BLaER1 treated with 17β-estradiol and CSF1 and Interleukin-3, amounts not matched to agents 10 nM and 100 nM (cell line): ENCODE results near the gene NUMBL.
A peak's percentile ranks its signal among the peaks of the same experiment; 100 is the strongest.
"Not testable (repeated sequence)": the region's sequence is repeated elsewhere in the genome, so short reads cannot be mapped to it uniquely, and the experiment has no call there.

Source experiments
- H3K27ac ChIP-seq, 11 experiments: shearing (Covaris generic); formaldehyde crosslinking; 2 replicates each; pipeline ENCODE4 v1.8.1; 2022
- H3K27me3 ChIP-seq, 11 experiments: shearing (Covaris generic); formaldehyde crosslinking; 2 replicates each; pipeline ENCODE4 v1.8.1; 2022
- H3K36me3 ChIP-seq, 11 experiments: shearing (Covaris generic); formaldehyde crosslinking; 2 replicates each; pipeline ENCODE4 v1.8.1; 2022
- H3K4me1 ChIP-seq, 10 experiments: shearing (Covaris generic); formaldehyde crosslinking; 2 replicates each; pipeline ENCODE4 v1.8.1; 2022
- H3K4me2 ChIP-seq, 11 experiments: shearing (Covaris generic); formaldehyde crosslinking; 2 replicates each; pipeline ENCODE4 v1.8.1; 2022
- H3K4me3 ChIP-seq, 10 experiments: shearing (Covaris generic); formaldehyde crosslinking; 2 replicates each; pipeline ENCODE4 v1.8.1; 2022
- H3K9ac ChIP-seq, 11 experiments: shearing (Covaris generic); formaldehyde crosslinking; 2 replicates each; pipeline ENCODE4 v1.8.1; 2022
- H3K9me3 ChIP-seq, 11 experiments: shearing (Covaris generic); formaldehyde crosslinking; replicated peaks in 1 of 11; 2 replicates each; pipeline ENCODE4 v1.8.1; 2022
- H4K20me1 ChIP-seq, 11 experiments: shearing (Covaris generic); formaldehyde crosslinking; 2 replicates each; pipeline ENCODE4 v1.8.1; 2022
- Cebpa-rat ChIP-seq, 11 experiments: shearing (Covaris generic); IDR thresholded peaks; 2 replicates each; pipeline ENCODE4 v1.8.1; 2022

NUMBL gene

GRCh38 chr19:40658031-40658430, 32.4 kb downstream of the NUMBL start:
- Histone ChIP-seq H3K9ac (no peak overlapping the region), H4K20me1 (no peaks in the 10 kb centered on the region), H3K27ac (no peak overlapping the region), H3K4me3 (no peak overlapping the region), H3K4me1 (peaks cover 0 to 13% (median 5%) of the 10 kb centered on the region in 10 experiments; a peak in 14 of 20 replicates), H3K36me3 (no peaks in the 10 kb centered on the region), H3K4me2 (no peak overlapping the region), H3K27me3 (no peaks in the 10 kb centered on the region), H3K9me3 (no peaks in the 10 kb centered on the region)
- TF ChIP-seq Cebpa-rat (IDR thresholded peaks at IDR 0.05): no peak

- not testable (repeated sequence) for H4K20me1 ChIP-seq, H3K9ac ChIP-seq, H3K36me3 ChIP-seq
Observed at GRCh38 chr19:40655684-40656083, 34.8 kb downstream of the NUMBL start.

GRCh38 chr19:40652303-40652702, 38.1 kb downstream of the NUMBL start:
- H3K27me3 ChIP-seq, H3K27ac ChIP-seq, H3K36me3 ChIP-seq, H3K4me3 ChIP-seq, H4K20me1 ChIP-seq, H3K9me3 ChIP-seq, H3K9ac ChIP-seq: not testable (repeated sequence)
- 0 out of 22 replicates have a peak overlapping the region, but pooled peaks of 2 of the 11 experiments have one; percentile 52 to 54 for H3K4me2 ChIP-seq
- peaks cover 0 to 16% (median 9%) of the 10 kb centered on the region in 10 experiments; a peak in 15 of 20 replicates for H3K4me1 ChIP-seq

More at GRCh38 chr19:40655684-40656083, 34.8 kb downstream of the NUMBL start:
- not testable (repeated sequence) for H3K4me3 ChIP-seq, H3K4me2 ChIP-seq, H3K27me3 ChIP-seq, H3K9me3 ChIP-seq, H3K27ac ChIP-seq
- H3K4me1 ChIP-seq: peaks cover 0 to 16% (median 9%) of the 10 kb centered on the region in 10 experiments; a peak in 15 of 20 replicates

- Histone ChIP-seq H3K36me3 (no peaks in the 10 kb centered on the region), H3K27me3 (no peaks in the 10 kb centered on the region), H3K4me3 (no peak overlapping the region), H3K9ac (no peak overlapping the region), H3K9me3 (0 out of 22 replicates have a peak, but pooled peaks cover 0 to 4% (median 0%) of the 10 kb centered on the region in 11 experiments), H3K27ac (no peak overlapping the region), H3K4me2 (no peak overlapping the region), H3K4me1 (peaks cover 0 to 14% (median 8%) of the 10 kb centered on the region in 10 experiments; a peak in 15 of 20 replicates), H4K20me1 (no peaks in the 10 kb centered on the region)
- TF ChIP-seq Cebpa-rat (IDR thresholded peaks at IDR 0.05): no peak
Observed at GRCh38 chr19:40650749-40651305, 39.6 kb downstream of the NUMBL start.

- peaks cover 0 to 12% (median 7%) of the 10 kb centered on the region in 10 experiments; a peak in 14 of 20 replicates for H3K4me1 ChIP-seq
- not testable (repeated sequence) for H3K27ac ChIP-seq, H3K9me3 ChIP-seq, H3K36me3 ChIP-seq, H4K20me1 ChIP-seq, H3K4me2 ChIP-seq, H3K9ac ChIP-seq, H3K4me3 ChIP-seq, H3K27me3 ChIP-seq
Observed at GRCh38 chr19:40649903-40650675, 40.4 kb downstream of the NUMBL start.

- H3K9ac ChIP-seq: no peak overlapping the region
- no peak overlapping the region for H3K27ac ChIP-seq
Observed at GRCh38 chr19:40646743-40647254, 43.7 kb downstream of the NUMBL start.

GRCh38 chr19:40642757-40643305, 47.6 kb downstream of the NUMBL start:
- no peak overlapping the region for H3K4me2 ChIP-seq
- H3K4me1 ChIP-seq: peaks cover 14 to 31% (median 20%) of the 10 kb centered on the region in 10 experiments
- no peak overlapping the region for H3K9ac ChIP-seq
- TF ChIP-seq Cebpa-rat (IDR thresholded peaks at IDR 0.05): no peak
- H3K4me3 ChIP-seq: no peak overlapping the region
- no peaks in the 10 kb centered on the region for H3K9me3 ChIP-seq
- no peaks in the 10 kb centered on the region for H3K27me3 ChIP-seq
- no peaks in the 10 kb centered on the region for H3K36me3 ChIP-seq
- no peak overlapping the region for H3K27ac ChIP-seq
- no peaks in the 10 kb centered on the region for H4K20me1 ChIP-seq

More at GRCh38 chr19:40646743-40647254, 43.7 kb downstream of the NUMBL start:
- 0 out of 22 replicates have a peak, but pooled peaks cover 0 to 4% (median 0%) of the 10 kb centered on the region in 11 experiments for H3K9me3 ChIP-seq
- TF ChIP-seq Cebpa-rat (IDR thresholded peaks at IDR 0.05): no peak
- H3K4me1 ChIP-seq: peaks cover 0 to 10% (median 5%) of the 10 kb centered on the region in 10 experiments; a peak in 14 of 20 replicates
- H3K36me3 ChIP-seq: no peaks in the 10 kb centered on the region
- no peaks in the 10 kb centered on the region for H4K20me1 ChIP-seq
- no peaks in the 10 kb centered on the region for H3K27me3 ChIP-seq
- no peak overlapping the region for H3K4me2 ChIP-seq
- no peak overlapping the region for H3K4me3 ChIP-seq

GRCh38 chr19:40642051-40642706, 48.3 kb downstream of the NUMBL start:
- no peaks in the 10 kb centered on the region for H3K9me3 ChIP-seq
- no peak overlapping the region for H3K27ac ChIP-seq
- no peak overlapping the region for H3K4me3 ChIP-seq
- no peaks in the 10 kb centered on the region for H4K20me1 ChIP-seq
- H3K4me2 ChIP-seq: no peak overlapping the region
- H3K36me3 ChIP-seq: no peaks in the 10 kb centered on the region
- H3K4me1 ChIP-seq: peaks cover 14 to 31% (median 20%) of the 10 kb centered on the region in 10 experiments
- no peaks in the 10 kb centered on the region for H3K27me3 ChIP-seq
- TF ChIP-seq Cebpa-rat (IDR thresholded peaks at IDR 0.05): no peak
- no peak overlapping the region for H3K9ac ChIP-seq

GRCh38 chr19:40641281-40641680, 49.2 kb downstream of the NUMBL start:
- Histone ChIP-seq H4K20me1 (no peaks in the 10 kb centered on the region), H3K4me3 (no peak overlapping the region), H3K9ac (peak overlapping the region in 1 of 11 experiments; percentile 50; a peak in 1 of 22 replicates), H3K36me3 (no peaks in the 10 kb centered on the region), H3K4me1 (peaks cover 14 to 31% (median 20%) of the 10 kb centered on the region in 10 experiments), H3K9me3 (no peaks in the 10 kb centered on the region), H3K4me2 (peak overlapping the region in 9 of 11 experiments; percentile 31 to 74 (median 72); a peak in 12 of 22 replicates), H3K27me3 (no peaks in the 10 kb centered on the region), H3K27ac (peak overlapping the region in 4 of 11 experiments; percentile 17 to 54 (median 40); a peak in 4 of 22 replicates)
- no peak for TF ChIP-seq Cebpa-rat (IDR thresholded peaks at IDR 0.05)
